PC-3 (cell line): ENCODE measurements around the gene FADD. TPM values are rescaled to one million over a fixed set of nuclear protein-coding genes. Genes with fewer than 3 reads are reported as not detected.
"Not testable (repeated sequence)": the region's sequence is repeated elsewhere in the genome, so short reads cannot be mapped to it uniquely, and the experiment has no call there.

Experiments
- ATAC-seq: fragments of 200-7000 bp; cut with Tn5 transposase; 2 replicates; pipeline ENCODE4 v1.9.1; 2020; ENCODE audit warnings: mild to moderate bottlenecking, moderate library complexity
- BruUV-seq: library from RNA; stranded (reverse); fragments of 400-500 nt; replicated peaks from 2 replicates; lab custom pipeline; 2021; lab: Mats Ljungman, UMichigan
- CTCF ChIA-PET: fragments of 300-600 bp; sonication (Branson Sonifier 250); formaldehyde crosslinking; loops from one replicate; lab custom pipeline; 2022; ENCODE audit warnings: antibody characterized with exemption; lab: Charles Lee
- POLR2A ChIA-PET: fragments of 300-600 bp; sonication (Branson Sonifier 250); formaldehyde crosslinking; loops from one replicate; lab custom pipeline; 2022; ENCODE audit warnings: antibody characterized with exemption; ENCODE audit not compliant: unreplicated experiment; lab: Charles Lee
- DNase-seq: peaks from one replicate; pipeline ENCODE4 v3.0.0-alpha.2; 2015
- H2AFZ ChIP-seq: fragments of 300-600 bp; sonication (generic); 2 replicates; pipeline ENCODE4 v1.6.0; 2016; ENCODE audit warnings: antibody characterized with exemption, low read length
- H3F3A ChIP-seq: fragments of 300-600 bp; sonication (generic); one replicate; pipeline ENCODE4 v1.6.0; 2017; ENCODE audit warnings: antibody characterized with exemption, low read length, control low read depth, mild to moderate bottlenecking; ENCODE audit not compliant: unreplicated experiment
- H3K27ac ChIP-seq: fragments of 300-600 bp; sonication (generic); 2 replicates; pipeline ENCODE4 v1.5.1; 2016; ENCODE audit warnings: mild to moderate bottlenecking, low read length
- H3K27me3 ChIP-seq: fragments of 300-600 bp; sonication (generic); 2 replicates; pipeline ENCODE4 v1.6.1; 2016; ENCODE audit warnings: low read length, mixed read lengths
- H3K36me3 ChIP-seq: fragments of 300-600 bp; sonication (generic); 2 replicates; pipeline ENCODE4 v1.6.1; 2016; ENCODE audit warnings: low read depth, mixed run types, low read length, mixed read lengths
- H3K4me1 ChIP-seq: fragments of 300-600 bp; sonication (generic); 2 replicates; pipeline ENCODE4 v1.5.1; 2016; ENCODE audit warnings: low read length; ENCODE audit not compliant: insufficient read depth
- H3K4me2 ChIP-seq: fragments of 300-600 bp; sonication (generic); 2 replicates; pipeline ENCODE4 v1.6.0; 2016; ENCODE audit warnings: low read length
- H3K4me3 ChIP-seq: fragments of 300-600 bp; sonication (generic); 2 replicates; pipeline ENCODE4 v1.5.1; 2016; ENCODE audit warnings: mild to moderate bottlenecking, low read length, mixed read lengths
- H3K79me2 ChIP-seq: fragments of 300-600 bp; sonication (generic); 2 replicates; pipeline ENCODE4 v1.6.1; 2017; ENCODE audit warnings: low read length, mixed read lengths
- H3K9ac ChIP-seq: fragments of 300-600 bp; sonication (generic); 2 replicates; pipeline ENCODE4 v1.6.0; 2016; ENCODE audit warnings: mild to moderate bottlenecking, low read length
- H3K9me2 ChIP-seq: fragments of 300-600 bp; sonication (generic); replicated peaks from 2 replicates; pipeline ENCODE4 v1.6.1; 2016; ENCODE audit warnings: mixed run types, low read length, mixed read lengths
- H3K9me3 ChIP-seq: fragments of 300-600 bp; sonication (generic); 2 replicates; pipeline ENCODE4 v1.6.1; 2016; ENCODE audit warnings: low read length, mixed read lengths
- H4K20me1 ChIP-seq: fragments of 300-600 bp; sonication (generic); 2 replicates; pipeline ENCODE4 v1.6.1; 2016; ENCODE audit warnings: low read length, mixed read lengths
- CTCF ChIP-seq: fragments of 300-600 bp; sonication (generic); conservative IDR thresholded peaks from 2 replicates; pipeline ENCODE4 v1.5.1; 2017; ENCODE audit warnings: antibody characterized with exemption, low read depth, mild to moderate bottlenecking, low read length
- EZH2 ChIP-seq: fragments of 300-600 bp; sonication (generic); IDR thresholded peaks from one replicate; pipeline ENCODE4 v1.6.1; 2017; ENCODE audit warnings: antibody characterized with exemption, mild to moderate bottlenecking, low read length; ENCODE audit not compliant: unreplicated experiment
- EZH2phosphoT487 ChIP-seq: fragments of 300-600 bp; sonication (generic); IDR thresholded peaks from 2 replicates; pipeline ENCODE4 v1.6.1; 2018; ENCODE audit warnings: mild to moderate bottlenecking, antibody characterized with exemption, low read length, borderline replicate concordance
- intact Hi-C: fragments of 100-400 bp; cut with micrococcal nuclease; formaldehyde crosslinking; loops from 2 replicates; pipeline ENCODE4 v1.9.0; 2023
- total RNA-seq: library from RNA; depleted of rRNA; stranded (reverse); fragments of >200 nt; gene quantifications from 2 replicates; pipeline ENCODE4 v1.2.3, GENCODE V29; 2014

Gene FADD
- total RNA-seq, 1 experiment from 2014 or later, result 79.5 TPM

DNA sequence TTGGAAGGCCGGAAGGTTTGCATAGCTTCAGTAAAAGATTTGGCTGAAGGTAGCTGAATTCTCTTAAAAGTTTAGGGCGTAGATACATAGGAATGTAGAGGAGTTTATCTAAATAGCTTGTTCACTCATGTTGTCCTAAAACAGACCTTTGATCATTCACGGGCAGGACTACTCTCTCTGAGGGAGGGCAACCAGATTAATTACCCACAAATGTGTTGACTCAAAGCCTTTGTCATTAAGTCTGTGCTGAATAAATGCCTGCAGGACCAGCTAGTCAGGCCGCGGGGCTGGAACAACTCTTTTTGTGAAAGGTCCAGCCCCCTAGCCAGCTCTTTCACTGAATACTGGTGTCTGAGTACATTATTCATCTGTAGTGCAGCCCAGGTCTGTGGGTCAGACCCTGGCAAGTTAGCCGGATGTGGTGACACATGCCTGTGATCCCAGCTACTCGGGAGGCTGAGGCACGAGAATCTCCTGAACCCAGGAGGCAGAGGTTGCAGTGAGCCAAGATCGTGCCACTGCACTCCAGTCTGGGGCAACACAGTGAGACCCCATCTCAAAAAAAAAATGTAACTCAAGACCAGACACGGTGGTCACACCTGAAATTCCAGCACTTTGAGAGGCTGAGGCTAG, 2.8 kb upstream of the FADD start:
- ATAC-seq (no peak), DNase-seq (peak; percentile 37)
- Histone ChIP-seq H2AFZ (no peak overlapping the region), H3K9me3 (no peaks in the 10 kb centered on the region), H3K9ac (no peak overlapping the region), H3K27me3 (no peaks in the 10 kb centered on the region), H3F3A (no peaks in the 10 kb centered on the region), H4K20me1 (peaks cover 14% of the 10 kb centered on the region), H3K9me2 (no peaks in the 10 kb centered on the region), H3K27ac (no peak overlapping the region), H3K4me2 (no peak overlapping the region), H3K36me3 (peaks cover 8% of the 10 kb centered on the region; the same call in 1 of the 2 replicates), H3K4me1 (peaks cover 21% of the 10 kb centered on the region), H3K79me2 (peaks cover 22% of the 10 kb centered on the region), H3K4me3 (no peak overlapping the region)
- CTCF ChIA-PET, result no interaction called here
- POLR2A ChIA-PET, result interaction anchor here (0.6 kb wide), 1 partner anchor 1451 kb away, joined by 3 read pairs; no protein-coding TSS in a partner anchor
- no peak for TF ChIP-seq EZH2phosphoT487
- TF ChIP-seq CTCF, result no peak
- no peak for TF ChIP-seq EZH2
- intact Hi-C loops, result no loop called here
- BruUV-seq, result no TSS peak

GRCh38 chr11:70201047-70201446, 2.0 kb upstream of the FADD start:
- CTCF ChIA-PET, result interaction anchor here (0.6 kb wide), 1 partner anchor 484 kb away, joined by 4 read pairs; no protein-coding TSS in a partner anchor
- H3K9me3 ChIP-seq, ATAC-seq, H3K9me2 ChIP-seq, H2AFZ ChIP-seq, H3K27me3 ChIP-seq, H3K27ac ChIP-seq, POLR2A ChIA-PET, H3F3A ChIP-seq, intact Hi-C loops, H3K4me3 ChIP-seq, BruUV-seq, DNase-seq, H3K9ac ChIP-seq, H3K4me2 ChIP-seq: not testable (repeated sequence)
- Histone ChIP-seq H3K36me3 (peaks cover 14% of the 10 kb centered on the region; the same call in 1 of the 2 replicates), H3K4me1 (peaks cover 21% of the 10 kb centered on the region), H3K79me2 (peaks cover 30% of the 10 kb centered on the region), H4K20me1 (peaks cover 21% of the 10 kb centered on the region)

- H3F3A ChIP-seq, result no peaks in the 10 kb centered on the region
- POLR2A ChIA-PET, result no interaction called here
- H2AFZ ChIP-seq, result peak overlapping the region; percentile 63
- ATAC-seq, result no peak
- H3K27me3 ChIP-seq, result no peaks in the 10 kb centered on the region
- TSS peak; percentile 79 for BruUV-seq
- H3K4me3 ChIP-seq, result peak overlapping the region; percentile 76
- peaks cover 41% of the 10 kb centered on the region for H3K79me2 ChIP-seq
- H3K36me3 ChIP-seq, result peaks cover 25% of the 10 kb centered on the region; the same call in 1 of the 2 replicates
- H3K4me2 ChIP-seq, result peak overlapping the region; percentile 83
- TF ChIP-seq CTCF (no peak), EZH2phosphoT487 (no peak), EZH2 (no peak)
- no peak for DNase-seq
- intact Hi-C loops, result no loop called here
- H3K9me2 ChIP-seq, result no peaks in the 10 kb centered on the region
- peaks cover 22% of the 10 kb centered on the region for H3K4me1 ChIP-seq
- H3K9me3 ChIP-seq, result no peaks in the 10 kb centered on the region
- peak overlapping the region; percentile 96; the same call in 1 of the 2 replicates for H3K27ac ChIP-seq
- H4K20me1 ChIP-seq, result peaks cover 32% of the 10 kb centered on the region
- CTCF ChIA-PET, result interaction anchor here (0.6 kb wide), 1 partner anchor 485 kb away, joined by 4 read pairs; no protein-coding TSS in a partner anchor
- peak overlapping the region; percentile 99 for H3K9ac ChIP-seq
Measured at GRCh38 chr11:70201882-70202861, 924 bp upstream of the FADD start.
